Dedifferentiated amniotic fluid mesenchymal stem cell (primary cell): Measurements from ENCODE around the gene PEX10.

Experiments
- DNase-seq: peaks from one replicate; pipeline ENCODE4 v3.0.0-alpha.2; 2016; ENCODE audit errors: extremely low spot score

The PEX10 gene

DNA sequence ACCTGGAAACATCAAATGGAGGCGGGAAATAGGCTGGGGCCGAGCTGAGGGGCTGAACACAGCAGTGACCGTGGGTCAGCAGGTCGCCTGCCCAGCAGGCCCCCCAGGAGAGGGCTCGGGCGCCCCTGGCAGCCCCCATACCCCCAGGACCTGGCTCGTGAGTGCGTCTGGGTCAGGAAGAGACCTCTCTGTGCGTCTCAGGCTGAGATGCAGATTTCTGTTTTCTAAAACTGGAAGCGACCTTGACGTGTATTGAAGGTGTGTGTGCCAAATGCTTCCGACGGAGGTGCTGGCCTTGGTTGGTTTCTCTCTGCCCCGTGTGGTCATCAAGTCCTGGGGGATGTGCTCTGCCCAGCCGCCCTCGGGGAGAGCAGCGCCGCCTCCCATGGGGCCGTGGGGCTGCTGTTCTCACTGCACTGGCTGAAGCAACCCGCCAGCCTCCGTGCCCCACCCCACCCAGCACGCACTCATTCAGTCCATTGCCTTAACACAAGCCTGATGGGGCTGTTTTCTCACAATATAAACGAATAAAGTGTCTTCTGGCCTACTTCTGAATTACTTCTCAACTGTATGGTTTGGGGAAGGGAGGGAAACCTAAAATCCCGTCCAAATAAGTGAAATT lies 7.4 kb downstream of the PEX10 start:
- no peak for DNase-seq

DNA sequence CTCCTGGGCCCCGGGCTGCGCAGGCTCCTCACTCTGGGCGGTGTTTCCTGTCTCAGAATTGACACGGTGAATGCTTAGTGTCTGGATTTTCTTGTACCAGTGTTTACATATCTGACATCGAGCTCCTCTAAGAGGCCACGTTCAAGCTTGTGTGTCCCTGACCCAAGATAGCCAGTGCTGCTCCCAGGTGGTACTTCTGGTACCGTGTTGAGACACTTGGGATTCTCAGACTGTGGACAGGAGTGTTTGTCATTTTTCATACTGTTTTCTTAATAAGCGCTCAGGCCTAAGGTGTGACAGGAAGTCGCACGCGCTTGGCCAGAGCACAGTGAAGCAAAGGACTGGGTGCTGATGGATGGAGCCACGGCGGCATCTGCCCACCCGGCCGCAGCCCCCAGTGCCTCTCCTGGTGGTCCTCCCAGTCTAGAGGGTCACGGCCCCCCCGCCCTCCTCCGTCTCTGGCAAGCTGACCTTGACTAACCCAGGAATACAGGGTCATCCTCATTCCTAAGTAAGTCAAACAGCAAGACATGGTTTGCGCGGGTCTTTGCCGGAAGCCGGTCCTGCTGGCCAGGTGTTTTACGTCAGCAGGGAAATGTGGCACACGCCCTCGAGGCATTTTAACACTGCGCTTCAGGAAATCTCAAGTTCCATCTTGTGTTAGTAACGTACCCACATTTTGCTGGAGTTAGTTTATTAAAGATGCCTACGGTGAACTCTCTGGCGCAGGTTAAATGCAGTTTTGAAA lies 8.0 kb downstream of the PEX10 start:
- no peak for DNase-seq

DNA sequence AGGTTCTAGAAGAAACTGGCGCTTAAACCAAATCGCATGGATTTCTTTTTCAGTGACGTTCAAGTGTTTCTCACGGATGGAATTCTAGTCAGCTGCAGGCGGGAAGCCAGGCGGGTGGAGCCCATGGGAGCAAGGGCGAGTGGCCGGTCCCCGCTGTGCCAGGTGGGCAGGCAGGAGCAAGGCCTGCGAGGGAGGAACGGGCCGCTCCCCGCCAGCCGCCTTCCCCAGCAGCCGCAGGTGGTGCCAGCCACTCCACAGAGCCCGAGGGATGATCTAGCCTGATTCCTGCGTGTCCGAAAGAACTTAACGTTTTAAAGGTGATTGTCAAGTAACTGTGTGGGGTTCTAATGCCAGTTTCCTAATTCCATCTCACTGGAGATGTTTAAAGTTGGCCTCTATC lies 9.1 kb downstream of the PEX10 start:
- no peak for DNase-seq

DNA sequence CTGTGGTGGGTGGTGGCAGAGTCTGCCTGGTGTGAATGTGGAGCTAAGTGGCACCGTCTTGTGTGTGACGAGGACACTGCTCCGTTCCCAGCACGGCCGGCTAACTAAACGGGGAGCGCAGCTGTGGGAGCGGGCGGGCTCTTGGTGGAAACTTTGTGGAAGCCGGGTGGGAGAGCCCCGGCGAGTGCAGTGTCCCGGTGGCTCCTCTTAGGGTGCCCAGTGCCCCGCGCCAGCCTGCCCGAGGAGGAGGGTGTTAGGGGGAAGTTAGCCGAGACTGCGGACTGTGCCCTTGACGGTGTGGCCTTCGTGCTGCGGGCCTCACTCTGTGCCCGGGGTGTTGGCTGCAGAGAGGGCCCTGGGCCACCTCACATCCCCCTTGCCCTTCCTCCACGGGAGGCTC lies 9.9 kb downstream of the PEX10 start:
- DNase-seq, result no peak

DNA sequence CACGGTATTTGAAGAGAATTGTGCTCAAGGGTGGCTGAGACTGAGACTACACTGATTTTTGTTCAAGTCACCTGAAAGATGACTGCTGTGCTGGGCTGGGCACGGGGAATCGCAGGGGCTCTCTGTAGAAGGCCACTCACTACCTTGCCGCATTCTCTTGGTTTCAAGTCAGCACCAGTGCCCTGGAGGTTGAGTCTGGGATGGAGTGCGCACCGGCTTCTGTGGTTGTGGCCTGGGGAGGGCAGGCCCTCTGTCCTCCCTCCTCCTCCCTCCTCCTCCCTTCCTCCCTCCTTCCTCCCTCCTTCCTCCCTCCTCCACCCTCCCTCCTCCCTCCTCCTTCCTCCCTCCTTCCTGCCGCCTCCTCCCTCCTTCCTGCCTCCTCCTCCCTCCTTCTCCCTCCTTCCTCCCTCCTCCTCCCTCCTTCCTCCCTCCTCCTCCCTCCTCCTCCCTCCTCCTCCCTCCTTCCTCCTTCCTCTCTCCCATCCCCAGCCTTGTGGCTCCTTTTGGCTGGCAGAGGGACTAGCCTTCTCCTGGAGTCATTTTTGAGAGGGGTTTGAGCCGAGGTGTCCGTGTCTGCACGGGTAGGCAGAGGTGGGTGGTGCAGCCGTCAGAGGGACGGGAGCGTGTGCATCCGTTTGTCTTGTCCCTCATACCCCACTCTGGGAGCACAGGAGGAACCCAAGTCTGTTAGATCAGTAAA lies 11.3 kb downstream of the PEX10 start:
- no peak for DNase-seq

DNA sequence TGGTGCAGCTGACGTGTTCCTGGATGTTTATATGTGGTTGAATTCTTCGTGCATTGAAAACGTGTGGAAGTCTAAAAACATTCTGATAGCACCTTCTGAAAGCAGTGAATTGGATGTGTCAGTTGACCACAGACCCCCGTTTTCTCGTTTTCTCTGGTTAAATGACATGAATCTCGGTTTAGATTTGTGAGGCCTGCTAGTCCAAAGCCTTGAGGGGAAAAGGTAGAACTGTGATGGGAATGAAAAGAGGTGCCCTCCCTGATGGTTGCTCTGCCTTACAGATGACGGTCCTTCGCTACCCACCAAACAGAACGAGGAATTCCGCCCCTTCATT lies 11.8 kb downstream of the PEX10 start:
- no peak for DNase-seq

DNA sequence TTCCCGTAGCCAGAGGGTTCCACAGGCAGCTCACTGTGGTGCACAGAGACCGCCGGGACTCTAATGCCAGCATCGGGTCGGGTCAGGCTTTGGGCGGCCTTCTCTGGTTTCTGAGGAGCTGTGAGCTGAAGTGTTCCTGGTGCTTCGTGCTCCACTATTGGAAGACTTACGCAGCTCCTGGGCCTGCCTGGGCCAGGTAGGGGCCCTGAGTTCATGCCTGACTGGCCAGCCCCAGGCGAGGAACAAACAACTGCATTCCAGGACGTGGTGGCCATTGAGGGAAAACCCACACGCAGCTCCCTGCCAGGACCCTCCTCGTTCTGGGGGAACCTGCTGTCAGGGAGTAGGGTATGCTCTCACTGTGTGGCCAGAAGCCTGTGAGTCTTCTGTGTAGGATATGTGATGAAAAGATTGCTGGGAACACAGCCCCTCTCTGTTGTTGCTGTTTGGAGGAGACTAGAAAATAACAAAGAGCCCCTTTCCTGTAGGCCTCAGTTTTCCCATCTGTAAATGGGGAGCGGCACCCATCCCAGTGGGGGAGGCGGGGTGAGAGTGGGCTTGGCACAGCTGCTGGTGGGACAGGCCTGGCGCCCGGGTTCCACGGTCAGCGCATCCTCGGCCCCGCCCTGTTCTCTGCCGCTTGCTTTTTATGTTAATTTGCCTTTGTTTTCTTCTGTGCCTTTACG lies 12.3 kb downstream of the PEX10 start:
- no peak for DNase-seq

DNA sequence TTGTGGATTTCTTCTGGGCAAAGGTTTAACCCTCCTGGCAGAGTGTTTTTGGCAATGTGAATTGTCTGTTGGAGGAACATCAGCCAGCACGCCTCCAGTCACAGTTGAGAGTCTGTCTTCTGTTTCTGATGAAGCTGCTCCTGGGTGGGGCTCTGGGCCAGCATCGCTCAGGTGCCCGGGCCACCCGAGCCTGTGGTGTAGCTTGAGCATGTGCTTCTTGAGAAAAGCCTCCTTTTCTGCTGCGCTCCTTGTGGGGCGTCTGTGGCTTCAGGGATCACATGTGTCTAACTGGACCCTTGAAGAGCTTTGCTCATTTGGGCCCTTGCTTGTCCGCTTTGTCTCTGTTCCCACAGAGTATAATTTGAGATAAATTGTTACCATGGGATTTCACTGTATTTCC lies 13.5 kb downstream of the PEX10 start:
- no peak for DNase-seq

DNA sequence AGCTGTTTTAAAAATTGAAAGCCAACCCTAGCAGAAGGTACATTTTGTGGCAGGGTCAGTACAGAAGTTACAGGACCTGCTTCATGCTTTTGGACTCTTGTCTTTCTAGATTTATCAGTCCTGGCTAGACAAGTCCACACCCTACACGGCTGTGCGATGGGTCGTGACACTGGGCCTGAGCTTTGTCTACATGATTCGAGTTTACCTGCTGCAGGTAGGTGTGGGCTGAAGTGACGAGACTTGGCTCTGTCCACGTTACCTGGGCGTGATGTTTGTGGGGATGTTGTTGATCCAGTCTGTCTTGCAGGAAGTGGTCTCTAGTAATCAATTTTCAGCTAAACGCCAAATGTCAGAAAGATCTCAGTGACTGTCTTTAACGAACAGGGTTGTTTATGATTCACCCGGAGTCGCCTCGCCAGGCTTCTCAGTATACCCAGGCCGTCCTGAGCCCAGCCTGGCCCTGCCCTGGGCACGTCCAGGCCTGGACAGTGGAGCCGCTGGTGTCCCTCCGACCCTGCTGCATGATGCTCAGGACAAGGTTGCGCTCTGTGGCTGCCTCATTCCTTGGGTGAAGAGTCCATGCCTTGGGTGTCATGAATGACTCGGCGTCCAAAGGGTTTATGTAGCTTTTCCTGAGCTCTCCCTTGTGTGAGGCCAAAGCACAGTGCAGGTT lies 15.2 kb downstream of the PEX10 start:
- DNase-seq, result no peak

DNA sequence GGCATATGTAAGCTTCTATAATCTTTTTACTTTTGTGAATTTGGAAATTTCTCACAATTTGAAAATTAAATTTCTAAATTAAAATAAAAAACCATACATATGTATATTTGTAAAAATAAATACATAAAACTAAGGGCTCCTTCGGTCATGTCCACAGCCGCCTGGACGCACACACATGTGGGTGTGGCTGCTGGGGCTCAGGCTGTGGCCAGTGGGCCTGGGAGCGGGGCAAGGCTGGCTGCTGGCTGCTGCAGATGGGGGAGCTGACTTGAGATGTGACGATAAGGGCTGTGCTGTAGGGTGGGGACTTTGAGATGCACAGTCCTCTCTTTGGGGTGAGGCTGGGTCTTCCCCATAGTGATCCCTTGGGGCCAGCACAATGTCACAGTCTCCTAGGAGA lies 15.9 kb downstream of the PEX10 start:
- no peak for DNase-seq

DNA sequence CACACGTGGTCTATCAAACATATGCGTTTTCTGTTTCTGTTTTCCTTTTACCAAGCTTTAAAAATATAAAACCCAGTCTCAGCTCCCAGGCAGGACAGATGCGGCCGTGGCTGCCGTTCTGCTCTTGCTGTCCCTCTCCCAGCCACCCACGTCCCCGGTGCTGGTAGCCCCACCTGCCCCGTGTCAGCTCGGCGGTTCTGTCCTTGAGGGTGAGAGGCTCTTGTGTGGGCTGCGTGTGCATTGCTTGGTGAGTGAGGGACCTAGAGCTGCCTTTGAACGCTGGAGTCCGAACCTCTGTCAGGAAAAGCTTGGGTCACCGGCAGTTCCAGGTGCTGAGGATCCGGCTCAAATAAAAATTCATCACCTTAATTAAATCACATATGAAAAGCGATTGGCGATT lies 16.3 kb downstream of the PEX10 start:
- DNase-seq, result no peak

DNA sequence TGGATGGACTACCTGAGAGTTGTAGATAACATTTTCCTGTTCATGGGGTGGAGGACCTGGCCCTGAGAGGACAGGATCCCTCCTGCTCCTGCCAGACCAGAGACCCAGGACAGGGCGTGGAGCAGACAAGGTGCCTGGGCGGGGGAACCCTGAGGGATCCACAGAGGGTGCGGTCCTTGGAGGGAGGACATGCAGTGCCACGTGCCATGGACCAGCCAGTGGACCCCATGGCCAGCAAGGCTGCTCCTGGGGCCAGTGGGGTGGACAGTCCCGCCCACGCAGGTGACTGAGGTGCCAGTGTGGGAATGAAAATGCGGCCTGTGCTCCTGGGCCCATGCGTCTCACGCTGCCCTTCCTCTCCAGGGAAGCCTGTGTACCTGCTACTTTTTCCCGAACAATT lies 17.1 kb downstream of the PEX10 start:
- DNase-seq, result no peak

DNA sequence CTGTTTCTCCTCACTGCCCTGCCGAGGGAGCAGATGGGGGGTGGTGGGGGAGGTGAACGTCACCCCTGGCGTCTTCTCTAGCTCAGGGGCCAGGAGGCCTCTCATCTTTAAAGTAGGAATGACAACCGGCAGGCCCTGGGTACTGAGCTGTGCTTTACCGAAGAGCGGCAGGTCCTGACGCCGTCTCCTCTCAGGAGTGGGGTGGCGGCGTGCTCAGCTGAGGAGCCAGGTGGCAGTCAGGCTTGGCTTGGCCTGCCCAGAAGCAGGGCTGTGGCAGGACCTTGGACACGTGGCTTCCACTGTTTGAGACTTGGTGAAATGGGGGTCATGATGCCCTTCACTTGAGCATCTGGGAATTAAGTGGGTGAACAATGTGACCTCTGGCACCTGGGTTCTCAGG lies 17.6 kb downstream of the PEX10 start:
- DNase-seq, result no peak

DNA sequence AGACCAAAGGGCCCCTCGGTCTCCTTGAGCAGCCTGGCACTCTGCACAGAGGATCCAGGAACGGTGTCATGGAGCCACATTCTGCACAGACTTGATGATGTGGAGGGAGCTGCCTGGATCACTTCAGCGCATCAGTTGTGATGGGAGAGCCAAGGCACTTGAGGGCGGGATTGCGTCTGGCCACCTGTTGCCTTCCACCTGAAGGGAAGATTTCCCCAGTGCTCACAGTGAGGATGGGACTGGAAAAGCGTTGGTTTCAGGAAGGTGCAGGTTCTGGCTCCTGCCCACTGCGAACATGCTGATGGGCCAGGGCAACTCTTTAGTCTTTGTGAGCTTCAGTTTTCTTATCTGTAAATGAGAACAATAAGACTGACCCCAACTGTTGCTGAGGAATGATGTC lies 18.1 kb downstream of the PEX10 start:
- no peak for DNase-seq

DNA sequence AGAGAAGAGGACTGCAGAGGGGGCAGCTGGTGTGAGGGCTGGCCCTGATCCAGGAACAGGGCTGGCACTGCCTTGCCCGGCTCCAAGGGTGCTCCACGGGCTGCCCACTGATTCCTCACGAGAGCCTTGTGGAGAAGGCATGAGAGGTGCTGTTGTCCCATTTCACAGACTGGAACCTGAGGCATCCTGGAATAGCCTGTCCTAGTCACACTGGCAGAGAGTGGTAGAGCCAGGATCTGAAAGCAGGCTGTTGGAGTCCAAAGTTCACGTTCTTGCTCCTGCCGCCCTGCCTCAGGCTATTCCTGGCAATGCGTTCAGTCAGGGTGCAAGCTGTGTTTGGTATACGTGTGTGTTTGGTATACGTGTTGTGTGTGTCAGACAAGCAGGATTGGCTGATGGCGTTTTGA lies 18.9 kb downstream of the PEX10 start:
- DNase-seq, result no peak

DNA sequence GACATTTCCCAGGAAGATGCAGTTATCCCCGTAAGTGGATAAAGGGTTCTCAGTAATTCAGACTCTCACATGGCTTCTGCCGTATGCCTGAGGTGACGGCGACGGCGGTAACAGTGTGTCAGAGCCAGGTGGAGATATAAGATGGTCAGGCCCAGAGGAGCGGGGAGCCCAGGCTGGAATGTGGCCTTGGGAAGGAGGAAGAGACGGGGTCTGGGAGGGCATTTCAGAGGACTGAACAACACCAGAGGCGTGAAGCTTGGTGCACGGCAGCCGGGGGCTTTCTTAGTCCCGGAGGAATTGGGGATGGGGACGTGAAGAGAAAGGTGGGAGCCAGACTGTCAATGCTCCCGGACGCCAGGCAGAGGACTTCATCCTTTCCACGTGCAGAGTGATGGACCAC lies 19.7 kb downstream of the PEX10 start:
- DNase-seq, result no peak

DNA sequence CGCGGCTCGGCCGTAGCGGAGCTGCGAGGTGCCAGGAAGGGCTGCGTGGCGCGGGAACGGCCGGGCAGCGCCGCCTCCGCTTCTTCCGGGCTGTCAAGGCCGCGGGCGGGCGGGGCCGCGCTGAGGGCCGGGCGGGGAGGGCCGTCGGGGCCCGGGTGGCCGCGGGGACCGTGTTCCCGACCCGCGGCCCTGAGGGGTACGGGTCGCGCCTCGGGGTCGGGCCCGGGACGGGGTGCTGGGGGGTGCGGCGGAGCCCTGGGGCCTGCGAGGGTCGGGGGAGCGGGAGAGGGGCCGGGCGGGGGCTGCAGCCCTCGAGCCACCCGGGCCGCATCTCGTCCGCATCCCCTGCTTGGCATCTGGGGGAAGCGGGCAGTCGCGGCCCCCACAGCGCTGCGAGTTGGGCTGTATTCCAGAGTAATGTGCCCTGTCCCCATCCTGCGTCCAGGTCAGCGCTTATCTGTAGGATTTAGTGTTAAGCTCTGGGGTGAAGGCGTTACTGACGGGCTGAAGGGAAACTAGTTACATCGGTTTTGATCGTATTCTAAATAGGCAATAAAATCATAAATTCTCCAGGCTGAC lies 20.3 kb downstream of the PEX10 start:
- no peak for DNase-seq

DNA sequence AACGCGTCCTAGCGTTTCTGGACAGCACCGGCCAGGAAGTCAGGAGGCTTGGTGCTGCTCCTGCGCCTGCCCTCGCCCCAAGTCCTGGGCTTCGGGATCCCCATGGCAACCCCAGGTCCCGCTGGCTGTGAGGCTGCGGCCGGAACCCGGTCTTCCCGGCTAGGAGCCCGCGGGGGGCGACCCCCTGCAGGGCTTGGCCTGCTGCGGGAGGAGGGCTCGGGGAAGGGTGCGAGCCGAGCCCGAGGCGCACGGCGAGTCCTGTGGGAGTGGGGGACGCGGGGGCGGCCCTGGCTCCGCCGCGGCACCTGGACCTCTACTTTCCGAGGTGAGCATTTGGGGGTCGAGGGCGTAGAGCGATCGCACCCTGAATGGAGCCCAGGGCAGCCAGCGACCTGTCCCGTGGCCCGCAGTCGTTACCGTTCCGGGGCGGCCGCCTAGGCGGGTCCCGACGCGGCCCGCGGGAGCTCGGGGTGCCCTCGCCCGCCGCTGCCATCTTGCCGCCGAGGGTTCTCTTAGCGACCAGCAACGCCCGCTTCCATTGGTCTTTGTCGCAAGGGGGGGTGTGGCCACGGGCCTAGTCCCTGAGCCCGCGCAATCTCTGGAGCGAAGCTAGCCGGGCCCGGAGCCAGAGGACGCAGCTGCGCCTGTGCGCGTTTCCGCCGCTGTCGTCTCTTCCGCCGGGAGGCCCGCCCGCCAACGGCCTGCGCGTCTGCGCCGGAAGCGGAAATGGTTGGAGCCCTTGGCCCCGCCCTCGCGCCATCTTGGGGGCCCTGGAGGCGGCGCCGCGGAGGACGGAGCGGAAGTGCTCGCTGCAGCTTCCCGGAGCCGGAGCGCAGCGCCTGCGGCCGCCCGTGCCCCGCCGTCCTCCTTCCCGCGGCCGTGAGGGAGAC lies 21.1 kb downstream of the PEX10 start, which contains the start of the genes MORN1 and RER1:
Gene MORN1, minus strand, starts transcription at position 514 of the 890 bp plus-strand sequence. Its CDS starts 21 bp downstream, at position 493.
Gene RER1, plus strand, starts transcription at position 801 of the 890 bp plus-strand sequence. CDS start 3,950 bp downstream, outside the sequence.
- peak; percentile 98 for DNase-seq

DNA sequence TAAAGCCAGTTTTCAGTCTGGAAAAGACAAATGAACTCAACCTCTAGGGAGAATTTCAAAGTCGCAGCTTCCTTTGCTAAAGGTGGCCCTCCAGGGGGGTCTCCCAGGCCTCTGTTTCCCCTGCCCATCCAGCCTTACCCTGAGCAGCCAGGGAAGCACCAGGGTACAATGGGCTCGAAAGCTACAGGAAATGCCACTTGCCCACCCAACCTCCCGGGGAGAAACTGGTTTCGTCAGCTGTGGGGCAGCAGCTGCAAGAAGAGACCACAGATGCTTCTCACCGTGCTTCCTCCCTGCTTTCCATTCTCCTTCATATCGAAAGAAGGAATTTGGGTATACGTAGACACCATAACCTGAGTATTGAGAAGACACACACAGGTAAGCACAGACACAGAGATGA lies 22.7 kb downstream of the PEX10 start:
- no peak for DNase-seq
